GM12874 (cell line): ENCODE results near the gene LHFPL3.

Source experiments
- CTCF ChIP-seq: IDR thresholded peaks from 2 replicates; pipeline ENCODE4 v1.5.1; 2011; ENCODE audit warnings: low read depth, mild to moderate bottlenecking, control low read depth, low read length, moderate library complexity; ENCODE audit not compliant: insufficient read depth

LHFPL3 gene

GRCh38 chr7:104410742-104411141 is 82.3 kb downstream of the LHFPL3 start:
- no peak for TF ChIP-seq CTCF

GRCh38 chr7:104412911-104413310 is 84.5 kb downstream of the LHFPL3 start:
- no peak for TF ChIP-seq CTCF

GRCh38 chr7:104414216-104414615 is 85.8 kb downstream of the LHFPL3 start:
- no peak for TF ChIP-seq CTCF

DNA sequence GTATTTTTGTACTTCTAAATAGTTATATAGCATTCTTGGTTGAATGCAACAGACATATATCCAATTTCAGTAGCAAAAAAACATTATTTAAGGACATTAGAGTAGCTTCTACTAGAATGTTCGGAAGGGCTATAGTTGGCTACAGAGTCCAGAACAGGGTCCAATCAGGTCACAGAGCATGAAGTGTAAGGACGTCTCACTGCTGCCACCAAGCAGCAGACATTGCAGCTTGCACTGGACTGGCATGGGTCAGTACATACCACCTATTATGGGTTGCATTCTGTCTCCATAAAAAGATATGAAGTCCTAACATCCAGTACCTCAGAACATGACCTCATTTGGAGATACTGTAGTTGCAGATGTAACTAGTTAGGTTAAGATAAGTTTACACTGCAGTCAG is 87.3 kb downstream of the LHFPL3 start:
- 0 out of 2 replicates have a peak, but pooled peaks have one; percentile 4 for TF ChIP-seq CTCF

GRCh38 chr7:104416866-104417393 is 88.5 kb downstream of the LHFPL3 start:
- TF ChIP-seq CTCF, result no peak

DNA sequence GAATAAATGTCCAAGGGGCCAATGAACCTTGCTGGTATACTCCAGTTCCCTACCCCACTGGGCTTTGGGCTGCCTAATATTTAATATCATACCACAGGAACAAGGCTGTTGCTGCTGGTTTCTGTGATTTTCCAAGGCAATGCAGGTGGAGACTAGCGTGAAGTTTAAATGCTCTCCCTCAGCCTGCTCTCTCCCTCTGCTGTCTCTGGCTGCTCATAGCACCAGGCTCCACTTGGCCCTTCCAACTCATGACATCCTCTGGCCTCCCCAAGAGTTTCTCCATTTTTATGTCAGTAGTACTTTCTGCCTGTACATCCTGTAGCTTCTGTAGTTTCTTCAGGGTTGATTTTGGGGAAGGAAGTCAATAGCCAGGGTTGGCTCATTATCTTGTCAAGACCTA is 103.5 kb downstream of the LHFPL3 start:
- no peak for TF ChIP-seq CTCF

DNA sequence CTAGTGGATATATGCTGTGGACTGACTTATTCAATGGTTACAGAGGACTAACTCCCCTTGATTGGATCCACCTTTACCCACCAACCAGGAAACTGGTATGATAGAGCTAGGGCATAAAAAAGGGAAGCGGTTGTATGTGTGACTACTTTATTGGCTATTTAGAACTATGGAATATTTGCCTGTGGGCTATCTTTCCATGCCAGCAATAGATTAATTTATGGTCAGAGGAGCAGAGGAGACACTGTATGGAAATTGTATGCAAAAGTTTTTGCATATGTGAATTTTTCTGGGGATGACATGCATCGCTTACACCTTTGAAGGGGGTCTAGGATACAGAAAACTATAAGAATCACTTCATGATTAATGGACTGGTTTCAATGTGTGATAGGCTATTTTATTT is 105.7 kb downstream of the LHFPL3 start:
- TF ChIP-seq CTCF, result no peak
